OCI-LY3 (cell line): ENCODE measurements around the gene ERAP2.

ENCODE experiments used
- H2AFZ ChIP-seq: fragments of 200-600, 300-600 bp; shearing (Covaris generic); 2 replicates; pipeline ENCODE4 v1.6.0; 2014; ENCODE audit warnings: antibody characterized with exemption, low read depth, low read length
- H3K27ac ChIP-seq: fragments of 200-600, 300-600 bp; sonication (generic); 2 replicates; pipeline ENCODE4 v1.5.1; 2014; ENCODE audit warnings: mild to moderate bottlenecking, low read length, moderate library complexity, mixed read lengths
- H3K27me3 ChIP-seq: fragments of 200-600, 300-600 bp; sonication (generic); 2 replicates; pipeline ENCODE4 v1.6.1; 2014; ENCODE audit warnings: low read depth, low read length, mixed read lengths
- H3K36me3 ChIP-seq: fragments of 200-600, 300-600 bp; sonication (generic); replicated peaks from 2 replicates; pipeline ENCODE3; 2014; ENCODE audit warnings: low read depth, low read length, mixed read lengths
- H3K4me1 ChIP-seq: fragments of 300-600, 200-600 bp; sonication (generic); 2 replicates; pipeline ENCODE4 v1.6.1; 2014; ENCODE audit warnings: low read length, mixed read lengths
- H3K4me2 ChIP-seq: fragments of 200-600, 300-600 bp; sonication (generic); 2 replicates; pipeline ENCODE4 v1.6.1; 2014; ENCODE audit warnings: low read length, mixed read lengths
- H3K4me3 ChIP-seq: fragments of 300-600, 200-600 bp; sonication (generic); 2 replicates; pipeline ENCODE4 v1.5.1; 2014; ENCODE audit warnings: antibody characterized with exemption, mild to moderate bottlenecking, low read length, moderate library complexity
- H3K79me2 ChIP-seq: fragments of 300-600, 200-600 bp; shearing (Covaris generic); 2 replicates; pipeline ENCODE4 v1.6.1; 2014; ENCODE audit warnings: mild to moderate bottlenecking, low read length, mixed read lengths
- H3K9ac ChIP-seq: fragments of 300-600, 200-600 bp; shearing (Covaris generic); 2 replicates; pipeline ENCODE4 v1.6.0; 2014; ENCODE audit warnings: mild to moderate bottlenecking, low read length, moderate library complexity
- H3K9me3 ChIP-seq: fragments of 200-600, 300-600 bp; shearing (Covaris generic); 2 replicates; pipeline ENCODE4 v1.6.1; 2014; ENCODE audit warnings: low read length, mixed read lengths; ENCODE audit not compliant: insufficient read depth
- H4K20me1 ChIP-seq: fragments of 200-600, 300-600 bp; sonication (generic); 2 replicates; pipeline ENCODE4 v1.6.1; 2016; ENCODE audit warnings: low read length, mixed read lengths; ENCODE audit not compliant: insufficient read depth
- CTCF ChIP-seq: fragments of 200-600, 300-600 bp; sonication (generic); IDR thresholded peaks from 2 replicates; pipeline ENCODE4 v1.5.1; 2014; ENCODE audit warnings: antibody characterized with exemption, low read length, low read depth
- EZH2phosphoT487 ChIP-seq: fragments of 200-600 bp; shearing (Covaris generic); IDR thresholded peaks from 2 replicates; pipeline ENCODE4 v1.6.1; 2018; ENCODE audit warnings: antibody characterized with exemption, mixed run types, low read depth

ERAP2 gene

DNA sequence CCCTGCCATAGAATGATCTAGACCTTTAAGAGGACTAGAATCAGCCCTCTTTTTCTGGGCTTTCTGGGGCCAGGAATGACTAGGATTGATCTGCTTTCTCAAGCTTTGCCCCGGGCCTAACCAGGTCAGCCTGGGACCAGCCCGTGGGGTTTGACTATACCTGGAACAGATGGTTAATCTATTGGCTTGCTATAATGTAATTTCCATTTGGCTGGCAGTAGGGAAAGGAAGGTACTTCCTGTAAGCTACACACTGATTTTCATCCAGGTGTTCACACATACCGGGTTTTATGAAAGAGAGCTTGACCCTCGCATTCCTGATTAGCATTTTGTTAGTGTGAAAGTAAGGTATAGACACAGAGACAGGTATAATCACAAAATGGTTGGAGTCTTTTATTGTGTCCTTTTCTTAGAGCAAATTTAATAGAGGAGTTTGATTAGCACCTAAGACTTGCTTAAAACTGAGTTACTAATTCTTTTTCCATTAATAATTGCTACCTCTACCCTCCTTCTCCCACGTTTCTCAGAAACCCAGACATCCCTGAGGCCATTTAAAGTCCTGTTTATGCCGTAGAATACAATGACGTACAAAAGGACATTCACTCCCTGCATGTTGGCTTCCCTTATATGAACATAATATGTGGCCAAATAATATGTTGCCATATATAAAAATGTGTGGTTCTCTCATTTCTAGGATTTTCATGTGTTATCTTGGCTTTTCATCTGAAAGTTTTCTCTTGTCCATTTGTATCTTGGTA is 76.9 kb downstream of the ERAP2 start:
- Histone ChIP-seq H3K36me3 (peaks cover 13% of the 10 kb centered on the region), H3K4me2 (no peak overlapping the region), H3K4me1 (peaks cover 19% of the 10 kb centered on the region), H3K9ac (no peak overlapping the region), H3K4me3 (no peak overlapping the region), H2AFZ (no peak overlapping the region), H3K79me2 (peaks cover 76% of the 10 kb centered on the region), H3K27ac (no peak overlapping the region), H4K20me1 (peaks cover 49% of the 10 kb centered on the region), H3K27me3 (no peaks in the 10 kb centered on the region), H3K9me3 (no peaks in the 10 kb centered on the region)
- TF ChIP-seq EZH2phosphoT487 (no peak), CTCF (no peak)

GRCh38 chr5:96957254-96958049 is 81.2 kb downstream of the ERAP2 start:
- H4K20me1 ChIP-seq, result peaks cover 37% of the 10 kb centered on the region
- no peak overlapping the region for H2AFZ ChIP-seq
- H3K27ac ChIP-seq, result peak overlapping the region; percentile 61
- peaks cover 72% of the 10 kb centered on the region for H3K79me2 ChIP-seq
- no peaks in the 10 kb centered on the region for H3K9me3 ChIP-seq
- H3K27me3 ChIP-seq, result no peaks in the 10 kb centered on the region
- peaks cover 6% of the 10 kb centered on the region for H3K36me3 ChIP-seq
- H3K4me3 ChIP-seq, result peak overlapping the region; percentile 53
- peak overlapping the region; percentile 68 for H3K4me2 ChIP-seq
- H3K4me1 ChIP-seq, result peaks cover 52% of the 10 kb centered on the region
- TF ChIP-seq EZH2phosphoT487, result no peak
- TF ChIP-seq CTCF, result no peak
- H3K9ac ChIP-seq, result no peak overlapping the region

DNA sequence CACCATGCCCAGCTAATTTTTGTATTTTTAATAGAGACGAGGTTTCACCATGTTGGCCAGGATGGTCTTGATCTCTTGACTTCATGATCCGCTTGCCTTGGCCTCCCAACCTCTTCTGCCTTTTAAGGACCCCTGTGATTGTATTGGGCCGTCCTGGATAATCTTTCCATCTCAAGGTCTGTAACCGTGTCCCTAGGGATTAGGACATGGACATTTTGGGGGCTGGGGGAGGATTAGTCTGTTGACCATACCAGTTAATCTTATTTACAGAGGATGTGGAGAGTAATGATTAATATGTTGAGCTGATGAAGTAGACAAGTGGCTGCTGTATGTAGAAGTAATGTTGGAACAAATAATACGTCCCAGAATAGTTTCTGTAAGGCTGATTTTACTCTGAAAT is 82.7 kb downstream of the ERAP2 start:
- Histone ChIP-seq H3K79me2 (peaks cover 68% of the 10 kb centered on the region), H2AFZ (no peak overlapping the region), H3K4me1 (peaks cover 59% of the 10 kb centered on the region), H3K4me3 (peak overlapping the region; percentile 53; the same call in 1 of the 2 replicates), H3K9ac (no peak overlapping the region), H3K27ac (no peak overlapping the region), H3K4me2 (peak overlapping the region; percentile 68), H3K36me3 (peaks cover 12% of the 10 kb centered on the region), H3K27me3 (no peaks in the 10 kb centered on the region), H3K9me3 (no peaks in the 10 kb centered on the region), H4K20me1 (peaks cover 27% of the 10 kb centered on the region)
- no peak for TF ChIP-seq CTCF
- TF ChIP-seq EZH2phosphoT487, result no peak

GRCh38 chr5:96961053-96961452 is 84.8 kb downstream of the ERAP2 start:
- Histone ChIP-seq H3K27me3 (no peaks in the 10 kb centered on the region), H3K4me2 (peak overlapping the region; percentile 62), H4K20me1 (peaks cover 24% of the 10 kb centered on the region), H3K79me2 (peaks cover 70% of the 10 kb centered on the region), H3K9ac (no peak overlapping the region), H3K4me3 (peak overlapping the region; percentile 29), H3K4me1 (peaks cover 59% of the 10 kb centered on the region), H3K27ac (peak overlapping the region; percentile 38), H3K36me3 (peaks cover 12% of the 10 kb centered on the region), H3K9me3 (no peaks in the 10 kb centered on the region), H2AFZ (no peak overlapping the region)
- TF ChIP-seq CTCF (no peak), EZH2phosphoT487 (no peak)
